Hypothalamus (tissue), 51 donors: ENCODE results near the gene SCYL1.
"Not testable (repeated sequence)": the region's sequence is repeated elsewhere in the genome, so short reads cannot be mapped to it uniquely, and the experiment has no call there.

ENCODE experiments used
- DNase-seq, 51 donors: peaks; one replicate each; lab custom pipeline; 2025; lab: John Stamatoyannopoulos, UW

Gene SCYL1

DNA sequence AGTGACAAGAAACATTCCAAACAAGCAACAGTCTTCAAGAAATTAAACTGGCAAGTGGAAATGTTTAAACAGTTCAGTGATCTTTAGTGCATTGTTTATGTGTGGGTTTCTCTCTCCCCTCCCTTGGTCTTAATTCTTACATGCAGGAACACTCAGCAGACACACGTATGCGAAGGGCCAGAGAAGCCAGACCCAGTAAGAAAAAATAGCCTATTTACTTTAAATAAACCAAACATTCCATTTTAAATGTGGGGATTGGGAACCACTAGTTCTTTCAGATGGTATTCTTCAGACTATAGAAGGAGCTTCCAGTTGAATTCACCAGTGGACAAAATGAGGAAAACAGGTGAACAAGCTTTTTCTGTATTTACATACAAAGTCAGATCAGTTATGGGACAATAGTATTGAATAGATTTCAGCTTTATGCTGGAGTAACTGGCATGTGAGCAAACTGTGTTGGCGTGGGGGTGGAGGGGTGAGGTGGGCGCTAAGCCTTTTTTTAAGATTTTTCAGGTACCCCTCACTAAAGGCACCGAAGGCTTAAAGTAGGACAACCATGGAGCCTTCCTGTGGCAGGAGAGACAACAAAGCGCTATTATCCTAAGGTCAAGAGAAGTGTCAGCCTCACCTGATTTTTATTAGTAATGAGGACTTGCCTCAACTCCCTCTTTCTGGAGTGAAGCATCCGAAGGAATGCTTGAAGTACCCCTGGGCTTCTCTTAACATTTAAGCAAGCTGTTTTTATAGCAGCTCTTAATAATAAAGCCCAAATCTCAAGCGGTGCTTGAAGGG, 20.0 kb upstream of the SCYL1 start:
- peak in 2 of 51 donors; percentile 53 to 72 for DNase-seq

- DNase-seq, result peak in 8 of 51 donors; percentile 15 to 72 (median 36)
Observed at GRCh38 chr11:65505466-65506289, 19.2 kb upstream of the SCYL1 start.

DNA sequence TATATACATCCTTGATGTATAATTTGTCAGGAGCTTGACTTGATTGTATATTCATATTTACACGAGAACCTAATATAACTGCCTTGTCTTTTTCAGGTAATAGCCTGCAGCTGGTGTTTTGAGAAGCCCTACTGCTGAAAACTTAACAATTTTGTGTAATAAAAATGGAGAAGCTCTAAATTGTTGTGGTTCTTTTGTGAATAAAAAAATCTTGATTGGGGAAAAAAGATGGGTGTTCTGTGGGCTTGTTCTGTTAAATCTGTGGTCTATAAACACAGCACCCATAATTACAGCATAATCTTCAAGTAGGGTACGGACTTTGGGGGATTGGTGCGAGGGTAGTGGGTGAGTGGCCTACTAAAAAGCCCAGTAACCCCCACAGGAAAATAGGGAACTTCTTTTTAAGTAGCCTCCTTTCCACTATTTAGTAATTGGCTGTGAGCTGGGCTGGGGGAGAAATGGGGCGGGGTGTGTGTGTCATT, 18.6 kb upstream of the SCYL1 start:
- DNase-seq, result peak in 2 of 51 donors; percentile 57 to 65

GRCh38 chr11:65506772-65507505, 17.9 kb upstream of the SCYL1 start:
- peak in 20 of 51 donors; percentile 12 to 87 (median 60) for DNase-seq

- DNase-seq, result not testable (repeated sequence)
Observed at GRCh38 chr11:65512311-65512710, 12.6 kb upstream of the SCYL1 start.

DNA sequence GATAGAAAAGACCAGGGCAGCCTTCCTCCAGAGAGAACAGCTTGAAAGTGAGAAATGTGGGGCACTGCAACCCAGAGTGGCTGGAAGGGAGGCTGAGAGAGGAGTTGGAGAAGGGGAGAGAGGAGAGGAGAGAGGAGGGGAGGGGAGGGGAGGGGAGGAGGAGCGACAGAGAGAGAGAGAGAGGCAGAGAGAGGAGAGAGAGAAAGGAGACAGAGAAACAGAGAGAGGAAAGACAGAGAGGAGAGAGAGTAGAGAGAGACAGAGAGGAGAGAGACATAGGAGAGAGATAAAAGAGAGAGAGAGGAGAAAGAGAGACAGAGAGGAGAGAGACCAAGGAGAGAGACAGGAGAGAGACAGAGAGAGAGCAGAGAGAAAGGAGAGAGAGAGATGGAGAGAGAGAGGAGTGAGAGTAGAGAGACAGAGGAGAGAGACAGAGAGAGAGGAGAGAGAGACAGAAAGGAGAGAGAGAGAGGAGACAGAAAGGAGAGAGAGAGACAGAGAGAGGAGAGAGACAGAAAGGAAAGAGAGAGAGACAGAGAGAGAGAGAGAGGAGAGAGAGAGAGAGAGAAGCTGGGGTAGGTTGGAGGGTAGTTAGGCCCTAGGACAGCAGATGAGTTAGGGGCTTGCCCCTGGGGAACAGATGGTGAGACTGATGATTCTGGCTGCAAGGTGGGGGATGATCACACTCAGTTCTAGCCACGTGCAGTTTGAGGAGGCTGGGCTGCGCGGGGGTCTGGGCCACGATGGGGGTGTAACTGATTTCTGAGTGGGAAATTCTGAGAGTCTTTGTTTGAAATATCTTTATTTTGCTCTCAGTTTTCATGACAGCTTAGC, 8.5 kb upstream of the SCYL1 start:
- peak in 1 of 51 donors; percentile 10 for DNase-seq

DNA sequence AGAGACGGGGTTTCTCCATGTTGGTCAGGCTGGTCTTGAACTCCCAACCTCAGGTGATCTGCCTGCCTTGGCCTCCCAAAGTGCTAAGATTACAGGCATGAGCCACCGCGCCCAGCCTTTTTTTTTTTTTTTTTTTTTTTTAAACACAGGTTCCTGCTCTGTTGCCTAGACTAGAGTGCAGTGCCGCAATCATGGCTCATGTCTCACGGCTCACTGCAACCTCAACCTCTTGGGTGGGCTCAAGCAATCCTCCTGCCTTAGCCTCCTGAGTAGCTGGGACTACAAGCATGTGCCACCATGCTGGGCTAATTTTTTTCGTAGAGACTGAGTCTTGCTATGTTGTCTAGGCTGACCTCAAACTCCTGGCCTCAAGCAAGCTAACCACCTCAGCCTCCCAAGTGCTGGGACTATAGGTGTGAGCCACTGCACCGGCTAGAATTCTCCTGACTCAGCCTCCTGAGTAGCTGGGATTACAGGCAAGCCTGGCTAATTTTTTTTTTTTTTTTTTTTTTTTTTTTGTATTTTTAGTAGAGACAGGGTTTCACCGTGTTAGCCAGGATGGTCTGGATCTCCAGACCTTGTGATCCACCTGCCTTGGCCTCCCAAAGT, 5.8 kb upstream of the SCYL1 start:
- DNase-seq, result not testable (repeated sequence)

DNA sequence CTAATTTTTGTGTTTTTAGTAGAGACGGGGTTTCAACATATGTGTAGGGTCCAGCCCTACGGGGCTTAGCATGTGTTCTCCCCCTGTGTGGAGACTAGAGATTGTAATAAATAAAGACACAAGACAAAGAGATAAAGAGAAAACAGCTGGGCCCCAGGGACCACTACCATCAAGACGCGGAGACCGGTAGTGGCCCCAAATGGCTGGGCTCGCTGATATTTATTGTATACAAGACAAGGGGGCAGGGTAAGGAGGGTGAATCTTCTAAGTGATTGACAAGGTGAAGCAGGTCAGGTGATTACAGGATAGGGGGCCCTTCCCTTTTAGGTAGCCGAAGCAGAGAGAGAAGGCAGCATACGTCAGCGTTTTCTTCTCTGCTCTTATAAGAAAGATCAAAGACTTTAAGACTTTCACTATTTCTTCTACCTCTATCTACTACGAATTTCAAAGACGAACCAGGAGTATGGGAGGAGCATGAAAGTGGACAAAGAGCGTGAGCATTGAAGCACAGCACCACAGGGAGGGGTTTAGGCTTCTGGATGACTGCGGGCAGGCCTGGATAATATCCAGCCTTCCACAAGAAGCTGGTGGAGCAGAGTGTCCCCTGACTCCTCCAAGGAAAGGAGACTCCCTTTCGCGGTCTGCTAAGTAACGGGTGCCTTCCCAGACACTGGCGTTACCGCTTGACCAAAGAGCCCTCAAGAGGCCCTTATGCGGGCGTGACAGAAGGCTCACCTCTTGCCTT, 2.9 kb upstream of the SCYL1 start:
- DNase-seq, result not testable (repeated sequence)

DNA sequence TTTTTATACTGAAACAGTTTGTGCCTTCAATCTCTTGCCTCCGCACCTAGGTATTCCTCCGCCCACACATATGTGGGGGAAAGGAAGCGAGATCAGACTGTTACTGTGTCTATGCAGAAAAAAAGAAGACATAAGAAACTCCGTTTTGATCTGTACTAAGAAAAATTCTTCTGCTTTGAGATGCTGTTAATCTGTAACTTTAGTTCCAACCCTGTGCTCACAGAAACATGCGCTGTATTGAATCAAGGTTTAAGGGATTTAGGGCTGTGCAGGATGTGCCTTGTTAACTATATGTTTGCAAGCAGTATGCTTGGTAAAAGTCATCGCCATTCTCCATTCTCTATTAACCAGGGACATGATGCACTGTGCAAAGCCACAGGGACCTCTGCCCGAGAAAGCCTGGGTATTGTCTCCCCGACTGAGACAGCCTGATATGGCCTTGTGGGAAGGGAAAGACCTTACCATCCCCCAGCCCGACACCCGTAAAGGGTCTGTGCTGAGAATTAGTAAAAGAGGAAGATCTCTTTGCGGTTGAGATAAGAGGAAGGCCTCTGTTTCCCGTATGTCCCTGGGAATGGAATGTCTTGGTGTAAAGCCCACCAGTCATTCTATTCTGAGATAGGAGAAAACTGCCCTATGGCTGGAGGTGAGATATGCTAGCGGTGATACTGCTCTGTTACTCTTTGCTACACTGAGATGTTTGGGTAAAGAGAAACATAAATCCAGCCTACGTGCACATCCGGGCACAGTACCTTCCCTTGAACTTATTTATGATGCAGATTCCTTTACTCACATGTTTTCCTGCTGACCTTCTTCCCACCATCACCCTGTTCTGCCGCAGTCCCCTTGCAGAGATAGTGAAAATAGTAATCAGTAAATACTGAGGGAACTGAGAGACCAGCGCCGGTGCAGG, 1.9 kb upstream of the SCYL1 start:
- DNase-seq, result peak in 2 of 51 donors; percentile 15 to 42

DNA sequence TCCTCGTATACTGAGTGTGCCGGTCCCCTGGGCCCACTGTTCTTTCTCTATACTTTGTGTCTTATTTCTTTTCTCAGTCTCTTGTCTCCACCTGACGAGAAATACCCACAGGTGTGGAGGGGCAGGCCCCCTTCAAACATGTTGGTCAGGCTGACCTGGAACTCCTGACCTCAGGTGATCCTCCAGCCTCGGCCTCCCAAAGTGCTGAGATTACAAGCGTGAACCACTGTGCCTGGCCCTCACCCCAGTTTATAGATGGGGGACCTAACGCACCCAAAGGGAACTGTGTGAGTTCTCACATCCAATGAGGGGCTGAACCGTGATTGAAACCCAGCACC, 1.3 kb upstream of the SCYL1 start:
- DNase-seq, result not testable (repeated sequence)

DNA sequence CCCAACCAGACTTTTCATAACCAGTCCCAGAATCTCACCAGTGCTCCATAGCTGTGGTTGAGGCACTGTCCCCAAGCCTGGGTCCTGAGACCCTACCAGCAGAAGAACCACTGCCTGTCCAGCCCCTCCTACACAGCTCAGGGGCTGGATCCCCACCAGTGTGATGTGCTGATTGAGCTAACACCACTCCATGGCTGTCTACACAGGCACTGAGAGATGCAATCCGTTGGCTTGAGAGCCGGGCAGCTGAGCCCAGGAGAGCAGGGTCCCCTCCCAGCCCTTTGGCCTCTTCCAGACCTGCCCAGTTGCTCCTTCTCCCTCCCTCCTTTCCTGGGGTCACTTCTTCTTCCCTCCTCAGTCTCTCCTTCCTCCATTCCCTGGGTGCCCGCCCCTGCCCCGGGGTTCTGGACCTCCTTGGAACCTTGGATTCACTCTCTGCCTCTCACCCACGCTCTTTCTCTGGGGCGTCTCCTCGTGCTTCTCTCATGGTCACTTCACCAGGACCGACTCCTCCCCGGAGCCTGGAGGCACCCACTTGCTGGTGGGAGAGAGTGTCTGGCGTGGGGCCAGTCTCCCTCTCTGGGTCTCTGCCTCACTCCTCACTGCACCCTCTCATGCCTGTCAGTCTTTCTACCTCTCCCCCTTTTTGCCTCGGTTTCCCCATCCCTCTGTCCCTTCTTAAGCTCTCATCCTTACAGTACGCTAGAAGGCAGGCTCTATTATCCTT, 706 bp upstream of the SCYL1 start:
- peak in 9 of 51 donors; percentile 22 to 55 (median 37) for DNase-seq

DNA sequence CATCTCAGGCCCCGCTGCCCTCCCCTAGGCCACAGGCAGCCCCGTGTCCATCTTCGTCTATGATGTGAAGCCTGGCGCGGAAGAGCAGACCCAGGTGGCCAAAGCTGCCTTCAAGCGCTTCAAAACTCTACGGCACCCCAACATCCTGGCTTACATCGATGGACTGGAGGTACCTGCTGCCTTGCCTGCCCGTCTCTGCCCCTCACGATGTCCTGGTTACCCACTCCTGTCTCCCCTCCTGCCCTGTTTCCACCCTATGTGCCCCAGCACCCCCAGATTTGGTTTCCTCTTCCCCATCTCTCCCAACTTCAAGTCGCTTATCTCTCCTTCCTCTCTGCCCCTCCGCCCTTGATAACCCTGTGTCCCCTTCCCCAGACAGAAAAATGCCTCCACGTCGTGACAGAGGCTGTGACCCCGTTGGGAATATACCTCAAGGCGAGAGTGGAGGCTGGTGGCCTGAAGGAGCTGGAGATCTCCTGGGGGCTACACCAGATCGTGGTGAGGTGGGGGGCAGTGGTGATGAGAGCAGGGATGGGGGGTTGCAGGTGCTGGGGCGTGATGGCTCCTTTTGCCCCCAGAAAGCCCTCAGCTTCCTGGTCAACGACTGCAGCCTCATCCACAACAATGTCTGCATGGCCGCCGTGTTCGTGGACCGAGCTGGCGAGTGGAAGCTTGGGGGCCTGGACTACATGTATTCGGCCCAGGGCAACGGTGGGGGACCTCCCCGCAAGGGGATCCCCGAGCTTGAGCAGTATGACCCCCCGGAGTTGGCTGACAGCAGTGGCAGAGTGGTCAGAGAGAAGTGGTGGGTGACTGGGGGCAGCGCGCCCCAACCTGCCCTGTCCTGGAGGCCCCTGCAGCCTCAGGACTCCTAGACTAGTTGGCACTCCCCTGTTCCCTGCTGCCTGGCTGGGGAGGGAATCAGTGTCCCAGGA, 930 bp downstream of the SCYL1 start:
- no peak for DNase-seq

- DNase-seq, result no peak
Observed at GRCh38 chr11:65526744-65527143, 1.9 kb downstream of the SCYL1 start.

DNA sequence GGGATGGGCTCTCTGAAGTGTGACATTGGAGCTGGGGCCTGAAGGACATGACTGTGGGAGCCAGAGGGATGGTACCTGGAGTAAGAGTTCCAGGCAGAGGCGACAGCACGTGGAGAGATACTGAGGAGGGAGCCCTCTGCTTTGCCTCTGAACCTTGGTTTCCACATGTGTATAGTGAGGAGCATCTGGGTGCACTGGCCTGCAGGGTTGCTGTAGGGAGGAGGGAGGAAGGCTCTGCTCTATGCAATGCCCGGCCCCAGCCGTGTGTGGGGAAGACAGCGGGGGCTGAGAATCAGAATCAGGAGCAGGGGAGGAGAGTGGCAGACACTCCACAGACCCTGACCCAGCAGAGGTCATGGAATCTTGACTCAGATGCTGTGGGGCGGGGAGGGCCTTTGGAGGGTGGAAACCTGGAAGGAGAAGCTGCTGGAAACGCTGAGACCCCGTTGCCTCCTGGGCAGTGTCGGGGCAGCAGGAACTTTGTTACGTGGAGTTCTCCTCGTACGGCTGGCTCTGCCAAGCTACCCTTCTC, 4.0 kb downstream of the SCYL1 start:
- DNase-seq, result no peak

- DNase-seq, result no peak
Observed at GRCh38 chr11:65529475-65530156, 4.7 kb downstream of the SCYL1 start.
